Motor neuron (in vitro differentiated cells): ENCODE results near the gene WFDC12. TPM values are rescaled to one million over a fixed set of nuclear protein-coding genes. Genes with fewer than 3 reads are reported as not detected.

ENCODE experiments used
- ATAC-seq, 8 experiments: fragments of 200-7000 bp; cut with Tn5 transposase; replicated peaks in 6 of 8; 2 replicates each; pipeline ENCODE4 v1.8.0; 2021; ENCODE audit warnings: mild to moderate bottlenecking in 8 of 8, moderate library complexity in 8 of 8
- H3K27ac ChIP-seq, 2 donors: fragments of 250-450 bp; sonication (Bioruptor Pico); 2 replicates each; pipeline ENCODE4 v1.9.0; 2021; ENCODE audit warnings: antibody characterized with exemption in 2 of 2, mild to moderate bottlenecking in 2 of 2, moderate library complexity in 1 of 2
- H3K4me1 ChIP-seq, 2 donors: fragments of 250-450 bp; sonication (Bioruptor Pico); replicated peaks in 1 of 2; 2 replicates each; pipeline ENCODE4 v1.6.1; 2021; ENCODE audit warnings: antibody characterized with exemption in 2 of 2, mild to moderate bottlenecking in 2 of 2, moderate library complexity in 1 of 2
- H3K4me3 ChIP-seq, 5 donors: fragments of 250-450 bp; sonication (Bioruptor Pico); 2 replicates each; pipeline ENCODE4 v1.9.0; 2021; ENCODE audit warnings: antibody characterized with exemption in 5 of 5, mild to moderate bottlenecking in 5 of 5, moderate library complexity in 4 of 5
- WGBS, 10 experiments: fragments of 450-650 bp; shearing (Covaris generic); methylation state at CpG; one replicate each; pipeline ENCODE4 v1.0.0; 2022; 5-methylcytosine and 5-hydroxymethylcytosine counted together
- in situ Hi-C, 9 experiments: fragments of 400-800 bp; cut with MboI; loops; one replicate each; pipeline ENCODE4 v1.15.0; 2021; ENCODE audit warnings: low sequenced_read_pairs in 9 of 9, low pct_unique_long_range_greater_than_20kb in 2 of 9; ENCODE audit not compliant: unreplicated experiment in 9 of 9
- total RNA-seq, 8 experiments: library from RNA; unstranded; fragments of 300-600 nt; gene quantifications; 2 replicates each; pipeline versions ENCODE4 v1.2.3 to v1.2.4, GENCODE V29; 2022

WFDC12 gene
- total RNA-seq, 8 experiments from 2014 or later: not detected

- in situ Hi-C loops: no loop called here
- Histone ChIP-seq H3K27ac (no peak overlapping the region), H3K4me3 (no peak overlapping the region), H3K4me1 (no peaks in the 10 kb centered on the region)
- ATAC-seq: no peak
- WGBS, 10 experiments: 100% methylated on average over 1 to 2 of the region's 2 CpGs; no CpG with 5 or more reads in 3 of the 10 experiments
Observed at GRCh38 chr20:45085289-45085688, 39.0 kb downstream of the WFDC12 start.

- Histone ChIP-seq H3K27ac (no peak overlapping the region), H3K4me3 (no peak overlapping the region), H3K4me1 (no peaks in the 10 kb centered on the region)
- in situ Hi-C loops: no loop called here
- no peak for ATAC-seq
- 0 to 100% (median 100%) methylated on average over 1 of the region's 1 CpG; no CpG with 5 or more reads in 2 of the 10 experiments for WGBS, 10 experiments
Observed at GRCh38 chr20:45083127-45083526, 41.1 kb downstream of the WFDC12 start.

GRCh38 chr20:45082468-45082867 is 41.8 kb downstream of the WFDC12 start:
- no peak overlapping the region for H3K27ac ChIP-seq
- no peak overlapping the region for H3K4me3 ChIP-seq
- ATAC-seq: no peak
- H3K4me1 ChIP-seq: no peaks in the 10 kb centered on the region
- WGBS, 10 experiments: 93 to 100% (median 100%) methylated on average over 2 to 3 of the region's 3 CpGs; no CpG with 5 or more reads in 1 of the 10 experiments
- in situ Hi-C loops: no loop called here

- peak in 3 of 8 experiments; percentile 23 to 75 (median 41) for ATAC-seq
- no peak overlapping the region for H3K27ac ChIP-seq
- in situ Hi-C loops: no loop called here
- H3K4me3 ChIP-seq: no peak overlapping the region
- 63 to 100% (median 88%) methylated on average over 1 to 5 of the region's 5 CpGs for WGBS, 10 experiments
- H3K4me1 ChIP-seq: no peaks in the 10 kb centered on the region
Observed at GRCh38 chr20:45080867-45081624, 43.2 kb downstream of the WFDC12 start.

GRCh38 chr20:45077559-45077958 is 46.7 kb downstream of the WFDC12 start:
- Histone ChIP-seq H3K4me1 (no peaks in the 10 kb centered on the region), H3K4me3 (no peak overlapping the region), H3K27ac (no peak overlapping the region)
- 57 to 100% (median 92%) methylated on average over 1 to 3 of the region's 3 CpGs; no CpG with 5 or more reads in 4 of the 10 experiments for WGBS, 10 experiments
- no peak for ATAC-seq
- in situ Hi-C loops: no loop called here

Other genes starting within 250 kb of the WFDC12 start
- 100 to 1,000 TPM in 5 of 8 experiments, 10 to 100 TPM in 3; 95.7 to 193 (median 114) TPM for gene YWHAB, start 238.8 kb downstream of the WFDC12 start, total RNA-seq
- gene PABPC1L, start 214.4 kb downstream of the WFDC12 start, total RNA-seq: 10 to 100 TPM in 5 of 8 experiments, 1 to 10 TPM in 3; 4.4 to 97.9 (median 12.8) TPM
- 10 to 100 TPM; 14.6 to 80.9 (median 23.6) TPM for gene TOMM34, start 164.1 kb downstream of the WFDC12 start, total RNA-seq
- gene STK4, start 158.0 kb downstream of the WFDC12 start, total RNA-seq: 10 to 100 TPM; 12.6 to 38.0 (median 21.0) TPM
- gene KCNS1, start 23.3 kb downstream of the WFDC12 start, total RNA-seq: under 1 TPM; 0.15 to 0.85 (median 0.34) TPM
- under 1 TPM in 4 of 8 experiments, not detected in 4; 0.29 to 0.66 (median 0.36) TPM for gene WFDC5, start 9.3 kb downstream of the WFDC12 start, total RNA-seq
- gene PI3, start 50.4 kb upstream of the WFDC12 start, total RNA-seq: 100 to 1,000 TPM in 1 of 8 experiments, 10 to 100 TPM in 1, not detected in 6; 46.2 to 312 TPM
- gene SEMG1, start 82.6 kb upstream of the WFDC12 start, total RNA-seq: under 1 TPM in 1 of 8 experiments, not detected in 7; 0.05 TPM
- gene SEMG2, start 96.9 kb upstream of the WFDC12 start, total RNA-seq: under 1 TPM in 4 of 8 experiments, not detected in 4; 0.05 to 0.20 (median 0.11) TPM
- 1,000 to 10,000 TPM in 1 of 8 experiments, 10 to 100 TPM in 1, 1 to 10 TPM in 1, under 1 TPM in 1, not detected in 4; 0.57 to 2,950 (median 22.8) TPM for gene SLPI, start 130.1 kb upstream of the WFDC12 start, total RNA-seq
- under 1 TPM in 1 of 8 experiments, not detected in 7; 0.62 TPM for gene RBPJL, start 182.4 kb upstream of the WFDC12 start, total RNA-seq
- under 1 TPM in 4 of 8 experiments, not detected in 4; 0.08 to 0.31 (median 0.20) TPM for gene MATN4, start 183.8 kb upstream of the WFDC12 start, total RNA-seq
- 10 to 100 TPM in 4 of 8 experiments, 1 to 10 TPM in 4; 1.6 to 94.9 (median 13.3) TPM for gene SDC4, start 224.0 kb upstream of the WFDC12 start, total RNA-seq
- gene SYS1, start 238.7 kb upstream of the WFDC12 start, total RNA-seq: 10 to 100 TPM; 17.3 to 49.8 (median 21.9) TPM